ENCODE measurements around the gene WNT9B.
A peak's percentile ranks its signal among the peaks of the same experiment; 100 is the strongest.

Gene WNT9B

DNA sequence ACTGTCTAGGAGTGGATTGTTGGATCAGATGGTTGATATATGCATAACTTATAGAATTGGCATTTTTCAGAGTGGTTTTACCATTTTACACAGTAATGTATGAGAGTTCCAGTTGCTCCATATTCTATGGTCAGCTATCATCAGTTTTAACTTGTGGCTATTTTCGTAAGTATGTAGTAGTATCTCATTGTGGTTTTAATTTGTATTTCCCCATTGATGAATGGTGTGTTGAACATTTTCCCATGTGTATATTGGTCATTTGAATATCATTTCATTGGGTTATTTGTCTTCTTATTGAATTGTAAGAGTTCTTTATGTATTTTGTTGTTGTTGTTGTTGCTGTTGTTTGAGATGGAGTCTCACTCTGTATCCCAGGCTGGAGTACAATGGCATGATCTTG lies 6.2 kb downstream of the WNT9B start:
- DNase-seq: no peak

DNA sequence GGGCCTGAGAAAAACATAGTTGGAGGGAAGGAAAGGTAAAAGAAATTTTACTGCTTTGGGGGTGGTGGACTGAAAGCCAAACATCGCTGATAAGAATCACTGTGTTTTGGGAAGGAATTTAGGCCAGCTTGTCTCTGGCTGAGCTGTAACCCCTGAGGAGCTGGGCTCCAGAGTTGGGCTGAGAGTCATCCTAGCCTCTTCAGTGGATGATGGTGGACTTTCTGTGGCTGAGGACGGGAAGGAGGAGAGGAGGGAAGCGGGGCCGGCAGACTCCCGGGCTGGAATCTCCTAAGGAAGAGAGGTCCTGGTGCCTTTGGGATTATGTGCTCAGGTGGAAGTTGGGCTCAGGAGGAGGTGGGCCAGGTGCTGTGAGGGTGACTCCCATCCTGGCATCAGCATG lies 8.6 kb downstream of the WNT9B start:
- DNase-seq: no peak

DNA sequence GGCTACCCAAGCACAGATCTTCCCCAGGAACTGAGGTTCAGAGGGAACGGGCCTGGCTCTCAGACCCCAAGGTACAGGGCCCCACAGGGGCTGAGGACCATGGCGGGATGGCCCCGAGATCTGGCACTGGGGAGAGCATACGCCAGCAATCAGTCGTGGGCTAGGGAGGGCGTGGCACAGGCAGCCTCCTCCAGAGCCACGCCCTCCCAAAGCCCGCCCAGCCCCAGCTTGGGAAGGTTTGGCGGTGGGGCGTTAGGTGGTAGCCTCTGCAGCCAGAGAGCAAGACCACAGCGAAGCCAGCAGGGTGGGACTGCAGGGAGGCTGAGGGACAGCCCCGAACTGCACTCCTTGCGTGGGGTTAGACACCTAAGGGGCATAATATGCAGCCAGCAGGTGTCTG lies 11.6 kb downstream of the WNT9B start:
- DNase-seq: no peak

DNA sequence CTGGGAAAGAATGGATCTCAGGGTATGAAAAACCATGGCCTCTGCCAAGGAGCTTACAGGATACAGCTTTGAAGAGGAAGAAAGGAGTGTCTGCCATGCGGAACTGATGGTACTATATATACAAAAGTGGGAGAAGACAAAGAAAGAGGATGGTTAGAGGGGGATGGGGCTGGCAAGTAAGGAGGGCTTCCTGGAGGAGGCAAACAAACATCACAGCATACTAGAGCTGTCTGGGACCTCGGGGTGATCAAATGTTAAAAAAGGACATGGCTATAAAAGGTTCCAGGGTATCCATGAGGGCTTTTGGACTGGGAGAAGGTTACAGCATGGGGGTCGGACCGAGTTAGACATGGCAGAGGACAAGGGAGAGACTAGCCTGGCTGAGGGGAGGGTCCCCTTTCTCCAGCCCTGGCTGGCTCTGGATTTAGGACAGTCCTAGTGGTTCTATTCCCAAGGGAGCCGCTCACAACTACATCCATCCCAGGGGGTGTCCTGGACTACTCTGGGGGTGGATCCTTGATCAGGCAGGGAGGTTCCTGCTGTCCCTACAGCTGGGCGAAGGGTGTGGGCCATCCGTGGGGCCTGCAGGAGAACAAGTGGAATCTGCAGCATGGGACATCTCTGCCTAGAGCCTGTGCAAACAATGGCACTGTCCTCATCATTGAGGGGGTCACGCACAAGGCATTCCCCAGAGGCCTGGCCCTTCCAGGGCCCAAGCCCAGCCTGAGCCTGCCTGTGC lies 12.2 kb downstream of the WNT9B start:
- no peak for DNase-seq

DNA sequence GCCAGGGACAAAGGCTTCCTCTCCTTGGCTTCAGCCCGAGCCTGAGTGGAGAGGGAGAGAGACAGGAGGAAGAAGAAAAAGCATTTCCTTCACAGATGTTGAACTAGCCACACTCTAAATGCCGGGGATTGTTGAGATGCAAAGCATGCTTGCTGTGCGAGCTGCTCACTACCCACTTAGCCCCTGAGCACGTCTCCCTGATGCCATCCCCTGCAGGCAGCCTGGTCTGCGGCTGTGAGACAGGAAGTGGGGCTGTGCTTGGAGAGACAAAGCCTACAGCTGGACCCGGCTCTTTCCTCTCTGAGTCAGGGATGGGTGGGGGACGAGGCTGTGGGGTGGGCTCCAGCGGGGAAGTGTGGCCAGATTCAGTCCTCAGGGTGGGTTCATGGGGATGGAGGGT lies 13.7 kb downstream of the WNT9B start:
- no peak for DNase-seq

DNA sequence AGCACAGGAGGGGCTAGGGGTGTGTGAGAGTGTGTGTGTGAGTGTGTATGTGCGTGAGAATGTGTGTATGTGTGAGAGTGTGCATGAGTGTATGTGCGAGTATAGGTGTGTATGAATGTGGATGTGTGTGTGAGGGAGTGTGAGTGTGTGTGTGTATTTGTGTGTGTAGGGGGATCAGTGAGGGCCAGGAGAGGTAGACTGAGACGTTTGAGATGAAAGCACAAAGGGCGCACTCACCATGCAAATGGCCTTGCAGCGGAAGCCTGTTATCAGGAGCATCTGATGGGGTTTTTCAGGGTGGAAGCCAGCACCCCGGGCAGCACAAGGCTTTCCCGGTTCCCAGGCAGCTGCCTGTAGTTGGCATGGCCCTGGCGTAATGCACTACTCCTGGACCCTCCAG lies 14.9 kb downstream of the WNT9B start:
- no peak for DNase-seq

DNA sequence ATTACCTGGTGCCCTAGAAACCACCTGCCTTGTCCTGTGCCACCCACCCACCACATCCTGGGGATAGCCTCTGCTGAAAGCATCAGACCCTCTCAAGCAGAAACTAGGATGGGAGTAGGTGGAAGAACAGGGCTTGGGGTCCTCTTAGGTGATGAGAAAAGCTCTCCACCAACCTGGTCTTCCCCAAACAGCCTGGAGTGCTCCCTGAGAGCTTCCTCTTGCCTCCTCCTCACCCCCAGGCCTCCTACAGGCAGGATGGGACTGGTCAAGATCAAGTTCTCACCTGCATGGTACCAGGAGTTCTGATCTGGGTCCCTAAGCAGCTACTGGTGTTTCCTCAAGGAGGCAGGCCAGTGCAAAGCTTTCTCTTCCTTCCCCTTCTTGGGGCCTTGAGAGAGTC lies 15.4 kb downstream of the WNT9B start:
- DNase-seq: no peak

DNA sequence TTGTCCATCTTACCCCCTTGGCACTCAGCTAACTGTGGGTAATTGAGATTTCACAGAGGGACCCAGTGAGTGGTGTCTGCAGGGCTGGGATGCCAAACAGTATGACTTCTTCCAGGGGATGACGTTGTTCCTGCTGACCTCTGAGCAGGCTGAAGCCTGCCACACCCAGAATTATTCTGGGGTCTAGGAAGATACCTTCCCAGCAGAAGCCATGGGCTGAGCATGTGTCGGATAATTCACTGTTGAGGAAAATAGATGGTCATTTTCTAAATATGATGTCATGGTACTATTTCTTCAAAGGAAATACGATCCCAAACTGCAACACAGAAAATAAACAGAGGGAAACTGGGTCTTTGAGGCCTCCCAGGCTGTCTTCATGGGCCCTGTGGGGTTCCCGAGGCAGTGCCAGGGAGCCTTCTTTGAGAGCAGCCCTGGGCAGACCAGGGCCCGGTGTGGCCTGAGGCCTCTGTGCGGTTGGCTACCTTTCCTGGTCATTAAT lies 17.4 kb downstream of the WNT9B start:
- no peak for DNase-seq

DNA sequence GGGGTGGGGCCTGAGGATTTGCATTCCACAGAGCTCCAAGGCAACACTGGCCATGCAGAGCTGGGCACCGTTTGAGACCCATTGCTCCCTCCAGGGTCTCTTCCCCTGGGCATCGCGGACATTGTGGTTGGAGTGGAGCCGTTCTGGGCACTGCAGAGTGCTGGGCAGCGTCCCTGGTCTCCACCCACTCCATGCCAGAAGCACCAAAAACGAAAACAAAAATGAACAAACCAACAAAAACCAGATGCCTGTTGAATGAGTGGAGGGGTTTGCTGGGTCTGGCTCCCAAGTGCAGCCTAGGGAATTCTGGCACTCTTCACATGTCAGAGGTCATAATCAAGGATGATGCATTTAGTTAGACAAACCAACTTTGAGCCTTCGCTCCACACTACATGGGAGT lies 17.9 kb downstream of the WNT9B start:
- DNase-seq: no peak

DNA sequence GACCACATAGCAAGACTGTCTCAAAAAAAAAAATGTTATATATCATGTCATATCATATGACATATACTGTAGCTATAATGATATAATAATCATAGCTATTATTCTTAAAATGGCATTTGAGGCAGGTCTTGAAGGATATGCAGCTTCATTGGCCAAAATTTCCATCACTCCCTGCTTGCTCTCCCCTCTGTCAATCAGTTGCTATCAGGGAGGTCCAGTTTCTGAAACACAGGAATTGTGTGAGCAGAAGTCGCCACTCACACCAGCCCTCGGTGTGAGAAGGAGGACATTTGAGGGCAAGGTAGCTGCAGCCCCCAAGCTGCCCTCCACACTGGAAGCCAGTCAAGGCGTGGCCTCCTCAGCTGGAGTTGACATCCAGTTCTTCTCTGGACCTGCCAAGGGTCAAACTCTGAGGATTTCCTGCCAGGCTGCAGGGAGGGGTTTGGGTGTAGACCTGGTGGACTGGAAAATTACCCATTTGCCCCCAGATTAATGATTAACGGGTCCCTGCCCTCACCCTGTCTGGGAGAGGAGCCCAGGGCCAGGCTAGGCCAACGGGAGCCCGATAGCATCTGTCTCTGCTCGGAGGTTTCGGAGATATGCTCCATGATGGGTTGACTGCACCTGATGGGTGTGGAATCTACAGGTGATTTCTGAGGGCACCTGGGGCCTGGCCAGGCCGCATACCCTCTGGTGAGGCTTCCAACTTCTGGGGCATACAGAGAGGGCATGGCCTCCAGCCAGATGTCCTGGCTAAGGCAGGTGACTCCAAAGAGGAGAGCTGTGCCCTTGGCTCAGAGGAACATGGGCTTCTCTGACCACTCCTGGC lies 18.8 kb downstream of the WNT9B start:
- DNase-seq: no peak

DNA sequence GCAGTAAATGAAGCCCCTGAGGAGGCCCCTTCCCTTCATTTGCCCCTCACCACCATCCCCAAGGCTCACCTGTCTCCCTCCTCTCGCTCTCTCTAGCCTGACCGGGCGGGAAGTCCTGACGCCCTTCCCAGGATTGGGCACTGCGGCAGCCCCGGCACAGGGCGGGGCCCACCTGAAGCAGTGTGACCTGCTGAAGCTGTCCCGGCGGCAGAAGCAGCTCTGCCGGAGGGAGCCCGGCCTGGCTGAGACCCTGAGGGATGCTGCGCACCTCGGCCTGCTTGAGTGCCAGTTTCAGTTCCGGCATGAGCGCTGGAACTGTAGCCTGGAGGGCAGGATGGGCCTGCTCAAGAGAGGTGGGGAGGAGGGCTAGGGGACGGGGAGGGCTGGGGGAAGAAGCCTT lies 21.0 kb downstream of the WNT9B start:
- no peak for DNase-seq

DNA sequence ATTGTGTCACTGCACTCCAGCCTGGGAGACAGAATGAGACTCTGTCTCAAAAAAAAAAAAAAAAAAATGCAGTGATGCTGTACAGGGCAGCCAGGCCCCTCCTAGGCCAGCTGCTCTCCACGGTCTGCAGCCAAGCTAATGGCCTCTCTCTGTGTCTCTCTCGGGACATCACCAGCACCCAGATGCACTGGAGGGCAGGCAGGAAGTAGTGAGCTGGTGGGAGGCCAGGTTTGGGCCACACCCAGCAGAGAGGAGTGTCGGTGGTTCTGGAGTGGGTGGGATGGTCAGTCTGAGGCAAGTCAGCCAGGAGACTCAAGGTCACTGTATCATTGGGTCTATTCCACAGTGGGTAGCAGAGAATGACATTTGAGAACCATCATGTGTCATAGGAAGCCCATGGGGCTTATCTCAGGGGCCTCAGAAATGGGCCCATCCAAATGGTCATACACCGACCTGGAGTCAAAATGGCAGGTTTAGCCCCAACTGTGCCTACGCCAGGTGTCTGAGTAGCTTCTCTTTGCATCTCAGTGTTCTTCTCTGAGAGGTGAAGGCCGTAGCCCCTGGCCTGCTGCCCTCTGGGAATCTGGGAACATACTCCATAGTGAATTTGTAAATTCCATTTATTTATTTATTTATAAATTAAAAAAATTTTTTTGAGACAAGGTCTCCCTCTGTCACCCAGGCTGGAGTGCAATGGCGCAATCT lies 22.7 kb downstream of the WNT9B start:
- no peak for DNase-seq

DNA sequence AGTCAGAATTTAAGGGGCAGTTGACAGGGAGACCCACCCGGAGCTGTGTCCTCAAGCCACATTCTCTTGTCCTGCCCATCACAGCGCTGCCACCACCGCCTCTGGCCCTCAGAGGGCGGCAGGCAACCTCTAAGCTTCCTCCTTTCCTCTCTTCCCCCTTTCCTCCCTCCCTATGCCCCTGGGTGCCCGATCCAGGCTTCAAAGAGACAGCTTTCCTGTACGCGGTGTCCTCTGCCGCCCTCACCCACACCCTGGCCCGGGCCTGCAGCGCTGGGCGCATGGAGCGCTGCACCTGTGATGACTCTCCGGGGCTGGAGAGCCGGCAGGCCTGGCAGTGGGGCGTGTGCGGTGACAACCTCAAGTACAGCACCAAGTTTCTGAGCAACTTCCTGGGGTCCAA lies 23.5 kb downstream of the WNT9B start:
- DNase-seq: no peak

DNA sequence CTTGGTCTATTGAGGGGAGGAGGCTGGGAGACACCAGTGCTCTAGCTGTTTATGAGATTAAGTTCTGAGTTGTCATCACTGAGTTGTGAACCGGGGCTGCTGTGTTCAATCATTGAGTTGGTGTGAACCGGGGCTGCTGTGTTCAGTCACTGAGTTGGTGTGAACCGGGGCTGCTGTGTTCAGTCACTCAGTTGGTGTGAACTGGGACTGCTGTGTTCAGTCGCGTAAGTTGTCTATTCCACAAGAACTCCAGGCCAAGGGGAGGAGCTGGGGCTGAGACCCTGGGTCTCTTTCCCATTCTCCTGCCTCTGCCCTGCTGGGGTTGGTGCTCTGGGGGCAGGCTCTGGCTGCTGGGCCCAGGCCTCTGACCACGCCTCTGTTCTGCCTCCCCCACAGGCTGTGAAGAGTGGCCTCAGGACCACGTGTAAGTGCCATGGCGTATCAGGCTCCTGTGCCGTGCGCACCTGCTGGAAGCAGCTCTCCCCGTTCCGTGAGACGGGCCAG lies 24.5 kb downstream of the WNT9B start:
- no peak for DNase-seq

DNA sequence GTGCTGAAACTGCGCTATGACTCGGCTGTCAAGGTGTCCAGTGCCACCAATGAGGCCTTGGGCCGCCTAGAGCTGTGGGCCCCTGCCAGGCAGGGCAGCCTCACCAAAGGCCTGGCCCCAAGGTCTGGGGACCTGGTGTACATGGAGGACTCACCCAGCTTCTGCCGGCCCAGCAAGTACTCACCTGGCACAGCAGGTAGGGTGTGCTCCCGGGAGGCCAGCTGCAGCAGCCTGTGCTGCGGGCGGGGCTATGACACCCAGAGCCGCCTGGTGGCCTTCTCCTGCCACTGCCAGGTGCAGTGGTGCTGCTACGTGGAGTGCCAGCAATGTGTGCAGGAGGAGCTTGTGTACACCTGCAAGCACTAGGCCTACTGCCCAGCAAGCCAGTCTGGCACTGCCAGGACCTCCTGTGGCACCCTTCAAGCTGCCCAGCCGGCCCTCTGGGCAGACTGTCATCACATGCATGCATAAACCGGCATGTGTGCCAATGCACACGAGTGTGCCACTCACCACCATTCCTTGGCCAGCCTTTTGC lies 25.0 kb downstream of the WNT9B start:
- DNase-seq: peak; percentile 94

DNA sequence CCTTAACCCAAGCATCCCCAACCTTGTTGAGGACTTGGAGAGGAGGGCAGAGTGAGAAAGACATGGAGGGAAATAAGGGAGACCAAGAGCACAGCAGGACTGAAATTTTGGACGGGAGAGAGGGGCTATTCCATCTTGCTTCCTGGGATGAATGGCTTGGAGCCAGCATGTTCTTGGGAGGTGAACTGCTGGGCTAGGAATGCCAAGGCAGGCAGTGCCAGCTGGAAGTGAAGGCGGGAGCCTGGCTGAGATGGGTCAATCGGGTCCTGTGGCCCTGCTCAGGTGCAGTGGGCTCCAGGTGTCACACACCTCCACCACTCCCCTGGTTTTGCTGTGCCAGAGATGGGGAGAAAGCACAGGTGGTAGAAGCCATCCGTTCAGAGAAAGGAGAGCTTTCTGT lies 25.5 kb downstream of the WNT9B start:
- no peak for DNase-seq

DNA sequence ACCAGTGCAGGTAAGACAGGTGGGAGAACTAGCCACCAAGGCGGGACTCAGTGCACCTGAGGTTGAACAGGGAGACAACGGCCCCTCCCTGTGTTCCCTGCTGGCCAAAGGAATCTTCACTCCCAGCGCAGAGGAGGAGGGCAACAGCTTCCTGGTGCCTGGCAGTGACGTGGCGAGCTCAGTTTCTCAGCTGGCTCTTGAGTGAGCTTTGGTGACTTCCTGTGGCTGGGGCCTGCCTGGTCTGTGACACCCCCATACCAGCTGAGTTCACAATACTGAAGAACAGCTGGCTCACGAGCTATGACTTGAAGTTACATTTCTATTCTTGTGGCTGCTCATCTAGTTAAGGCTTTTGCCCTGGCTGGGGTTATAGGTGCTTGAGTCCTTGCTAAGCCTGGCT lies 26.1 kb downstream of the WNT9B start:
- no peak for DNase-seq

DNA sequence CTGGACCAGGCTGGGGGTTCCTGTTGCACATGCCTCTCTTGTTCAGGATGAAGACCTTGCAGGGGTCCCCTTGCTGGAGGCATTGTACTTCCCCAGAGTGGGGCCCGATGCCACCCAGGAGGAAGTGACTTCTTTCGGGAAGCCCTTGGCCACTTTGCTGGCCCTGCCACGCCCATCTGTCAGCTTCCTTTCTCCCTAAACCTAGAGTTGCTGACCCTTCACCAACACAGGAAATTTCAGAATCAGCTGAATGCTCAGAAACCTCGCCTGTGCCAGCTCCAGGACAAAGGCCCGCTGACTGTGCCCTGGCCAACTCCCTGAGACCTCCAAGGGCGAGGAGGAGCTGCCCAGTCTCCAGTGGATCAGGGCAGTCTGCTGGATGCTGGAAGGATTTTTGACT lies 26.7 kb downstream of the WNT9B start:
- DNase-seq: no peak

DNA sequence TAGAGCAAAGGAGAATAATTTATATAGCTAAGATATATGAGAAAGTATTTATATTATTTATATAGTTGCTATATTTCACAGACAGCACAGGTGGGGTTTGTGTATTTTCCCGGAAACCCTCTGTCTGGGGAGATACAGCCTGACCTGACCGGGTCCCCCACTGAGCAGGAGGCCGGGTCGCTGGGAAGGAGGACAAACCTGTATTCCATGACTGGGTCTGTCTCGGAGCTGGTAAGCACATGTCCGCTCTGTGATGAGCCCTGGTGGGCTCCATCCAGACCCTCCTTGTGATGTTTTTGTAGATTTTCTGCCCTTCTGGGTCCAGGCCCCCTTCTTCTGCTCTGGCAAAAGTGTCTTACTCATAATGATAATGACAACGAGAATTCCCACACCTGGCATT lies 27.7 kb downstream of the WNT9B start:
- no peak for DNase-seq

DNA sequence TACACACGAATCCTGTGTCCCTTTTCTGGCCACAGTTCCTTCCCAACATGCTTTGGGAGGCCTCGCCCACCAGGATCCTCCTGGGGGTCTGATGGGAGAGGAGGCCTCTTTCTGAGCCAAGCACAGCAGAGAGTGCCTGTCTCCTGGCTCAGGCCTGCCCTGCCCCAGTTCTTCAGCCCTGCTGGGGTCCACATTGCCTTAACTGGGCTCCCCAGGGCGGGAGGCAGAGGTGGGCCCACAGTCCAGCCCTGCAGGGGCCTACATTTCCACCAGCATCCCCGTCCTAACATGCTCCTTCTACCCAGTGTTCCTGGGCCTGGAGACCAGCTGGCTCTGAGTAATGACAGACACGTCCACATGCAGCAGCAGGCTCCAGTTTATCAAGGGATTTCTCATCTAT lies 29.6 kb downstream of the WNT9B start:
- no peak for DNase-seq

DNA sequence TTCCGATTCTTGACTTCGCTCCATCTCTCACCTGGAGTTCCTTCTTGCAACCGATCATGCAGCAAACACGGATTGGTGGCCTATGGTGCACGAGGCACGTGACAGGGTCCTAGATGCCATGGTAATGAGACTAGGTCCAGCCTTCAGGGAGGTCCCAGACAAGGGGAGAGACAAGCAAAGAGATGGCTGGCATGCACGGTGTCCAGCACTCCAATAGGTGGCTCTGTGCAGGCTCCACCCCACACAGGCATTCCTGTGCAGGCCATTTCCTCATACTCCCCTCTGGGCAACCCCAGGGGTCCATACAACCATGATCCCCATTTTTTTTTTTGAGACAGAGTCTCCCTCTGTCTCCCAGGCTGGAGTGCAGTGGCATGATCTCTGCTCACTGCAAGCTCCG lies 31.3 kb downstream of the WNT9B start:
- no peak for DNase-seq

DNA sequence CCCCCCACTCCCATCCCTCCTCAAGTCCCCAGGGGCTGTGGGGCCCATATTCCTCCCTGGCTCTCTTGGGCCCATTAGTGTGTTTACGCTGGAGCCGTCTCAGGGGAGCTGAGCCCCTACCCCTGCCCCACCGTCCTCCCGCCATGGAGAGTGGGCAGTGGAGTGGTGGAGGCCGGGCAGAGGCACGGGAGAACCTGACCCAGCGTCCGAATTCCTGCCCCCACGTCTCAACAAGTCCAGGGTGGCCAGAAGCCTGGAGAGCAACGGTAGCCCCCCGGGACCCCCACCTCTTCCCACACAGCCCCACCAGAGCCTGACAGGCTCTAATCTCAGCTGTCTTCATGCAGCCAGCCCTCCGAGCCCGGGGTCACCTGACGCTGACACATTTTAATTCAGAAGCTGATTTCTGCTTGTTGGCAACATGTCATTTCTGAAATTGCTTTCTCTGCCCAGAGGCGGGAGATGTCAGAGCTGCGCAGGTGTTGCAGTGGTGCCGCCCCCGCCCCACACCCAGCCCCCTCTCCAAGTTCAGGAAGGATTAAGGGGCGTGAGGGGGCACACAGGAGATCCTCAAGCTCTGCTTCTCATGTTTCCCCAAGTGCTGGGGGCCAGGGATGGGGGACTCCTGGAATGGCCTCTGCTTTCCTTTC lies 32.6 kb downstream of the WNT9B start:
- no peak for DNase-seq

DNA sequence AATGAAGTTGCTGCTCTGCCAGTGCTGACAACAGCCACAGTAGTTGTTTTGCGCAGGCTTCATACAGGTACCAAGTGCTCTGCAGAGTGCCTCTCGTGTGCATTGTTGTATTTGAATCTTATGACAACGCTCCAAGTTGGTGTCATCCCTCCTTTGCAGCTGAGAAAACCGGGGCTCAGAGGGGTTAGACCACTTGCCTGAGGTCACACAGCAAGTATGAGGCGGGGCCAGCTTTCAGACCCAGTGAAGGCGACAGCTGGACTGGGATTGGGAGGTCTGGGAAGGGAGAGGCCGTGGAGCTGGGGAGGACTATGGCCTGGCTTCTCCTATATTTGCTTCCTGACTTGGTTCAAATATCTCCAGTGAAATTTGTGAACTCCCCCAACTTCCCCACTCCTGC lies 33.2 kb downstream of the WNT9B start:
- DNase-seq: no peak

All from NCI-H774 (cell line).